Suprapubic skin (tissue), 4 donors: ENCODE results near the gene MEF2C.

ENCODE experiments used
- CTCF ChIP-seq, 2 donors: fragments of 200-600 bp in 1 of 2; fragments of 450-650 bp in 1 of 2; sonication (generic) in 1 of 2; IDR thresholded peaks; one replicate each; pipeline ENCODE4 v1.5.1; 2016 to 2019; ENCODE audit warnings: antibody characterized with exemption in 2 of 2, mild to moderate bottlenecking in 1 of 2, moderate library complexity in 1 of 2
- EP300 ChIP-seq: sonication (generic); formaldehyde crosslinking; IDR thresholded peaks from one replicate; pipeline ENCODE4 v1.6.1; 2017; ENCODE audit warnings: antibody characterized with exemption
- POLR2A ChIP-seq, 2 donors: fragments of 450-650 bp; IDR thresholded peaks; one replicate each; pipeline ENCODE4 v1.6.1; 2017; ENCODE audit warnings: antibody characterized with exemption in 2 of 2, mild to moderate bottlenecking in 2 of 2, moderate library complexity in 2 of 2
- POLR2AphosphoS5 ChIP-seq, 3 donors: sonication (generic); formaldehyde crosslinking; IDR thresholded peaks; one replicate each; pipeline ENCODE4 v1.6.1; 2017; ENCODE audit warnings: antibody characterized with exemption in 3 of 3

- no peak for TF ChIP-seq POLR2A (IDR thresholded peaks at IDR 0.05)
- TF ChIP-seq CTCF (IDR thresholded peaks at IDR 0.05) = no peak
- no peak for TF ChIP-seq EP300
- TF ChIP-seq POLR2AphosphoS5 (IDR thresholded peaks at IDR 0.05) = no peak
Measured at GRCh38 chr5:88675168-88675707, 207.7 kb downstream of the MEF2C start.
